Measurements from ENCODE around the gene FGFR3.

The FGFR3 gene

GRCh38 chr4:1788254-1788973 is 4.7 kb upstream of the FGFR3 start:
- DNase-seq (ENCODE audit: extremely low read depth, low read depth) = no peak
- TF ChIP-seq CTCF (IDR thresholded peaks at IDR 0.05; ENCODE audit: low read depth, low read length) = no peak

GRCh38 chr4:1789552-1789951 is 3.5 kb upstream of the FGFR3 start:
- DNase-seq (ENCODE audit: extremely low read depth, low read depth) = no peak
- TF ChIP-seq CTCF (IDR thresholded peaks at IDR 0.05; ENCODE audit: low read depth, low read length) = no peak

- DNase-seq (ENCODE audit: extremely low read depth, low read depth) = no peak
- no peak for TF ChIP-seq CTCF (IDR thresholded peaks at IDR 0.05; ENCODE audit: low read depth, low read length)
Measured at GRCh38 chr4:1790005-1790404, 3.1 kb upstream of the FGFR3 start.

- DNase-seq (ENCODE audit: extremely low read depth, low read depth) = no peak
- no peak for TF ChIP-seq CTCF (IDR thresholded peaks at IDR 0.05; ENCODE audit: low read depth, low read length)
Measured at GRCh38 chr4:1792158-1792831, 798 bp upstream of the FGFR3 start.

GRCh38 chr4:1793496-1793840 is 375 bp downstream of the FGFR3 start:
- no peak for TF ChIP-seq CTCF (IDR thresholded peaks at IDR 0.05; ENCODE audit: low read depth, low read length)

GRCh38 chr4:1793940-1794808 is 1.1 kb downstream of the FGFR3 start:
- no peak for DNase-seq (ENCODE audit: extremely low read depth, low read depth)
- no peak for TF ChIP-seq CTCF (IDR thresholded peaks at IDR 0.05; ENCODE audit: low read depth, low read length)

More at GRCh38 chr4:1793496-1793840, 375 bp downstream of the FGFR3 start:
- no peak for DNase-seq (ENCODE audit: extremely low read depth, low read depth)
